Measurements from ENCODE around the gene ZNF862.
"Not testable (repeated sequence)": the region's sequence is repeated elsewhere in the genome, so short reads cannot be mapped to it uniquely, and the experiment has no call there.

Gene ZNF862

DNA sequence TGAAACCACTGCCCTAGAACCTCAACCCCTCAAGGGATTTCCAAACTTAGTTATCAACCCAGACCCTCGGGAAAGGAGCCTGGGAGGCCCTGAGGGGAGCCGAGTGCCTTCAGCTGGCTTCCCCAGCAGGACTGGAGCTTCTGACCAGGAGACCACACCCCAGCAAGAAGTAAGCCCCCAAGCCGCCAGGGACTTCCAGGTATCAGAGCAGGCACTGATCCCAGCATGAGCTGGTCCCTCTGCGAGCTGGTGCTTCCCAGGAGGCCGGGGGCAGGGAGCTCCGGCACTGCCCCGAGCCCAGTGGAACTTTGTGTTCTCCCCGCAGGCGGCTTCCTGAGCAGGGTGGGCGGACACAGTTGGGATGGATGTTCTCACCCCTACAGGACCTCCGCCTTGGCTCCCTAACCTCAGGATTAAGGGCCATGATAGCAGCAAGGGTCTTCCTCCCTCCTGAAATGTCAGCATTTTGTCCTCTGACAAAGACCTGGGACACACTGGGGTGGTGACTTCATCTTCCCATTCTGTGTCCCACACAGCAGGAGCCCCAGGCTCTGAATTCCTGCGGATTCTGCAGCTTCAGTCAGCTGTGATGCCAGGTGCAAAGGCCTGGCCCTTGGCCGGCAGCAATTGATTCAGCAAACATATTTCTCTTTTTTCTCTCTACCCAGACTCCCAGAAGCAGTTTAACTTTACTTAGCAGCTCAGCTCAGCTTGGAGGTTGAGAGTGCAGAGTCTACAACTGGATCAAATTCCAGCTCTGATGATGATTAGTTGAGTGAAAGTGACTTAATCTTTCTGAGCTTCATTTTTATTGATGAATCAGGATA is 47.2 kb downstream of the ZNF862 start:
- H3K9me3 ChIP-seq (replicated peaks in 1 of 2; ENCODE audit: control insufficient read depth in 2 of 2, insufficient read depth in 1 of 2, low read depth in 1 of 2, low read length in 2 of 2) = peaks cover 0 to 2% of the 10 kb centered on the region in 2 donors
- no peak overlapping the region for H3K14ac ChIP-seq (ENCODE audit: low read length)
- peaks cover 9 to 12% of the 10 kb centered on the region in 2 donors for H3K4me1 ChIP-seq (ENCODE audit: control insufficient read depth in 2 of 2, insufficient read depth in 1 of 2, low read depth in 1 of 2, low read length in 2 of 2)
- peak overlapping the region; percentile 90 for H3K18ac ChIP-seq (ENCODE audit: low read length)
- no peak overlapping the region for H2BK15ac ChIP-seq (ENCODE audit: low read length)
- no peak overlapping the region for H3K4me3 ChIP-seq (ENCODE audit: low read length in 2 of 2)
- no peaks in the 10 kb centered on the region for H3K36me3 ChIP-seq (replicated peaks in 1 of 2; ENCODE audit: control insufficient read depth in 2 of 2, insufficient read depth in 2 of 2, low read length in 2 of 2)
- H3K4ac ChIP-seq (ENCODE audit: low read length) = no peak overlapping the region
- no peak overlapping the region for H3K9ac ChIP-seq (ENCODE audit: low read depth, low read length, poor library complexity)
- no peak overlapping the region for H3K4me2 ChIP-seq (ENCODE audit: insufficient read depth, low read length, poor library complexity, severe bottlenecking)
- no CpG with 5 or more reads among the region's 13 CpGs for WGBS, 2 donors (ENCODE audit: extremely low coverage in 2 of 2, insufficient read length in 2 of 2, insufficient replicate concordance in 1 of 2)
- no peak overlapping the region for H2BK120ac ChIP-seq (ENCODE audit: low read depth, low read length)
- H4K91ac ChIP-seq (ENCODE audit: low read depth, low read length, poor library complexity) = no peak overlapping the region
- DNase-seq (ENCODE audit: low spot score) = peak; percentile 46
- H3K23ac ChIP-seq (ENCODE audit: low read depth, low read length, poor library complexity) = peak overlapping the region; percentile 26
- peak overlapping the region; percentile 67 for H3K27ac ChIP-seq (replicated peaks; ENCODE audit: low read length)
- no peak overlapping the region for H2AK5ac ChIP-seq (ENCODE audit: low read depth, low read length)
- peaks cover 2% of the 10 kb centered on the region for H3K79me1 ChIP-seq (ENCODE audit: low read depth, low read length)
- H3K27me3 ChIP-seq (ENCODE audit: control insufficient read depth in 3 of 3, insufficient read depth in 3 of 3, low read depth in 1 of 3, low read length in 3 of 3) = no peaks in the 10 kb centered on the region
- H4K8ac ChIP-seq (ENCODE audit: low read depth, low read length) = no peak overlapping the region
- H2BK12ac ChIP-seq (ENCODE audit: low read length) = no peak overlapping the region
- peak overlapping the region; percentile 7 for H2AFZ ChIP-seq (ENCODE audit: low read length)
- peak overlapping the region; percentile 70 for H2BK5ac ChIP-seq (ENCODE audit: low read length)

DNA sequence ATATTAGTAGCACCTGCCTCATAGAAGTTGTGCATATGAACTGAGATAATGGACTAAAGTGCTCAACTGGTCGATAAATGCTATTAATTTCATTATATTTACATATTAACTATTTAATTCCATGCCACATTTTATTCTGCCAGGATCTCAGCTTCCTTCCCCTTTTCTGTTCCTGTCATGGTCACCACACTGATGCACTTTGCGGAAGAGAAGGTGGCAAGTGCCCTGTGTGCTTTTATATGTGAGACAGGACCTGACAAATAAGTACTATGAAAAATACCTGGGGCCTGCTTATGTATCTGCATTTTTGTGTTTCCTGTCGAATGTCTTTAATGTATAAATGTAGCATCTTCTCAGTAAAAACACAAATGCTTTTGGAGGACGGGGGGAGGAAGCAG is 47.8 kb downstream of the ZNF862 start:
- H2AFZ ChIP-seq (ENCODE audit: low read length) = no peak overlapping the region
- no peak overlapping the region for H3K4ac ChIP-seq (ENCODE audit: low read length)
- H2AK5ac ChIP-seq (ENCODE audit: low read depth, low read length) = no peak overlapping the region
- no peak overlapping the region for H4K8ac ChIP-seq (ENCODE audit: low read depth, low read length)
- H3K23ac ChIP-seq (ENCODE audit: low read depth, low read length, poor library complexity) = no peak overlapping the region
- H3K27ac ChIP-seq (replicated peaks; ENCODE audit: low read length) = no peak overlapping the region
- H3K4me3 ChIP-seq (ENCODE audit: low read length in 2 of 2) = no peak overlapping the region
- no peak overlapping the region for H3K18ac ChIP-seq (ENCODE audit: low read length)
- no peaks in the 10 kb centered on the region for H3K36me3 ChIP-seq (replicated peaks in 1 of 2; ENCODE audit: control insufficient read depth in 2 of 2, insufficient read depth in 2 of 2, low read length in 2 of 2)
- H3K27me3 ChIP-seq (ENCODE audit: control insufficient read depth in 3 of 3, insufficient read depth in 3 of 3, low read depth in 1 of 3, low read length in 3 of 3) = no peaks in the 10 kb centered on the region
- H4K91ac ChIP-seq (ENCODE audit: low read depth, low read length, poor library complexity) = no peak overlapping the region
- H3K4me2 ChIP-seq (ENCODE audit: insufficient read depth, low read length, poor library complexity, severe bottlenecking) = no peak overlapping the region
- no peak overlapping the region for H3K9ac ChIP-seq (ENCODE audit: low read depth, low read length, poor library complexity)
- H2BK12ac ChIP-seq (ENCODE audit: low read length) = no peak overlapping the region
- H3K14ac ChIP-seq (ENCODE audit: low read length) = no peak overlapping the region
- H2BK15ac ChIP-seq (ENCODE audit: low read length) = no peak overlapping the region
- no peak overlapping the region for H2BK5ac ChIP-seq (ENCODE audit: low read length)
- DNase-seq (ENCODE audit: low spot score) = no peak
- H2BK120ac ChIP-seq (ENCODE audit: low read depth, low read length) = no peak overlapping the region
- H3K4me1 ChIP-seq (ENCODE audit: control insufficient read depth in 2 of 2, insufficient read depth in 1 of 2, low read depth in 1 of 2, low read length in 2 of 2) = peaks cover 9 to 12% of the 10 kb centered on the region in 2 donors
- H3K9me3 ChIP-seq (replicated peaks in 1 of 2; ENCODE audit: control insufficient read depth in 2 of 2, insufficient read depth in 1 of 2, low read depth in 1 of 2, low read length in 2 of 2) = peaks cover 0 to 2% of the 10 kb centered on the region in 2 donors
- WGBS, 2 donors (ENCODE audit: extremely low coverage in 2 of 2, insufficient read length in 2 of 2, insufficient replicate concordance in 1 of 2) = no CpG with 5 or more reads among the region's 4 CpGs
- peaks cover 2% of the 10 kb centered on the region for H3K79me1 ChIP-seq (ENCODE audit: low read depth, low read length)

GRCh38 chr7:149887311-149887710 is 49.1 kb downstream of the ZNF862 start:
- DNase-seq (ENCODE audit: low spot score) = no peak

DNA sequence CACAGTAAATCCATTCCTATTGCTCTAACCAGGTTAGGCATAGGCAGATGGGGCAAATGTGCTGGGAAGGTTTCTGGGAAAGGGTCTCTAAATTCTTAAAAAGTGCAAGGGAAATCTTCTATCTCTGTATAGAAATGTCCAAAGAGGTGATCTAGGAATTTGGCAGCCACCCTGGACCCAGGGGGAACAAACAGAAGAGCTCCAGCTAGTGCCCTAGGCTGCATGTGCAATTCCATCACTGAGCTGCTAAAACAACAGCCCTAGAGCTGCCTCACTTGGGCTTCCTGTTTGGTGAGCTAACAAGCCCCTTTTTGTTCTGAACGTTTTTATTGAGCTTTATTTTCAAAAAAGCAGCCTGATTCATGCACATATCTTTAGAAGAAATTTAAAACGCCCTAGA is 52.5 kb downstream of the ZNF862 start:
- H3K79me1 ChIP-seq (ENCODE audit: low read depth, low read length); H2BK120ac ChIP-seq (ENCODE audit: low read depth, low read length); H3K36me3 ChIP-seq (replicated peaks in 1 of 2; ENCODE audit: control insufficient read depth in 2 of 2, insufficient read depth in 2 of 2, low read length in 2 of 2); H3K27ac ChIP-seq (replicated peaks; ENCODE audit: low read length); H2AK5ac ChIP-seq (ENCODE audit: low read depth, low read length); H2BK12ac ChIP-seq (ENCODE audit: low read length); H3K14ac ChIP-seq (ENCODE audit: low read length); H3K27me3 ChIP-seq (ENCODE audit: control insufficient read depth in 3 of 3, insufficient read depth in 3 of 3, low read depth in 1 of 3, low read length in 3 of 3); H4K91ac ChIP-seq (ENCODE audit: low read depth, low read length, poor library complexity); H3K23ac ChIP-seq (ENCODE audit: low read depth, low read length, poor library complexity); H3K9me3 ChIP-seq (replicated peaks in 1 of 2; ENCODE audit: control insufficient read depth in 2 of 2, insufficient read depth in 1 of 2, low read depth in 1 of 2, low read length in 2 of 2); H3K4ac ChIP-seq (ENCODE audit: low read length); H2BK15ac ChIP-seq (ENCODE audit: low read length); H2AFZ ChIP-seq (ENCODE audit: low read length); H3K4me1 ChIP-seq (ENCODE audit: control insufficient read depth in 2 of 2, insufficient read depth in 1 of 2, low read depth in 1 of 2, low read length in 2 of 2); H4K8ac ChIP-seq (ENCODE audit: low read depth, low read length); H3K4me3 ChIP-seq (ENCODE audit: low read length in 2 of 2); DNase-seq (ENCODE audit: low spot score); H2BK5ac ChIP-seq (ENCODE audit: low read length); H3K18ac ChIP-seq (ENCODE audit: low read length); H3K9ac ChIP-seq (ENCODE audit: low read depth, low read length, poor library complexity); H3K4me2 ChIP-seq (ENCODE audit: insufficient read depth, low read length, poor library complexity, severe bottlenecking): not testable (repeated sequence)
- no CpG with 5 or more reads among the region's 2 CpGs for WGBS, 2 donors (ENCODE audit: extremely low coverage in 2 of 2, insufficient read length in 2 of 2, insufficient replicate concordance in 1 of 2)

More at GRCh38 chr7:149887311-149887710, 49.1 kb downstream of the ZNF862 start:
- Histone ChIP-seq H2BK5ac (ENCODE audit: low read length) (no peak overlapping the region), H3K23ac (ENCODE audit: low read depth, low read length, poor library complexity) (no peak overlapping the region), H4K8ac (ENCODE audit: low read depth, low read length) (no peak overlapping the region), H2AFZ (ENCODE audit: low read length) (no peak overlapping the region), H3K27ac (replicated peaks; ENCODE audit: low read length) (no peak overlapping the region), H3K9me3 (replicated peaks in 1 of 2; ENCODE audit: control insufficient read depth in 2 of 2, insufficient read depth in 1 of 2, low read depth in 1 of 2, low read length in 2 of 2) (peaks cover 0 to 2% of the 10 kb centered on the region in 2 donors), H3K4me1 (ENCODE audit: control insufficient read depth in 2 of 2, insufficient read depth in 1 of 2, low read depth in 1 of 2, low read length in 2 of 2) (peaks cover 9 to 12% of the 10 kb centered on the region in 2 donors), H2BK120ac (ENCODE audit: low read depth, low read length) (peak overlapping the region; percentile 91), H4K91ac (ENCODE audit: low read depth, low read length, poor library complexity) (no peak overlapping the region), H3K18ac (ENCODE audit: low read length) (peak overlapping the region; percentile 72), H2AK5ac (ENCODE audit: low read depth, low read length) (peak overlapping the region; percentile 94), H3K79me1 (ENCODE audit: low read depth, low read length) (no peaks in the 10 kb centered on the region), H3K4ac (ENCODE audit: low read length) (no peak overlapping the region), H3K9ac (ENCODE audit: low read depth, low read length, poor library complexity) (no peak overlapping the region), H3K4me2 (ENCODE audit: insufficient read depth, low read length, poor library complexity, severe bottlenecking) (no peak overlapping the region), H3K4me3 (ENCODE audit: low read length in 2 of 2) (no peak overlapping the region), H3K27me3 (ENCODE audit: control insufficient read depth in 3 of 3, insufficient read depth in 3 of 3, low read depth in 1 of 3, low read length in 3 of 3) (no peaks in the 10 kb centered on the region), H3K36me3 (replicated peaks in 1 of 2; ENCODE audit: control insufficient read depth in 2 of 2, insufficient read depth in 2 of 2, low read length in 2 of 2) (no peaks in the 10 kb centered on the region), H2BK12ac (ENCODE audit: low read length) (no peak overlapping the region), H3K14ac (ENCODE audit: low read length) (no peak overlapping the region), H2BK15ac (ENCODE audit: low read length) (no peak overlapping the region)
- WGBS, 2 donors (ENCODE audit: extremely low coverage in 2 of 2, insufficient read length in 2 of 2, insufficient replicate concordance in 1 of 2) = no CpG with 5 or more reads among the region's 7 CpGs
